HG03064 (cell line): Measurements from ENCODE around the gene SMYD3.
"Not testable (repeated sequence)": the region's sequence is repeated elsewhere in the genome, so short reads cannot be mapped to it uniquely, and the experiment has no call there.

Source experiments
- ATAC-seq: cut with Tn5 transposase; IDR thresholded peaks from one replicate; pipeline ENCODE4 v1.9.1; 2021; ENCODE audit warnings: low read depth; ENCODE audit not compliant: unreplicated experiment

The SMYD3 gene

GRCh38 chr1:245803666-245804037 is 703.4 kb downstream of the SMYD3 start:
- ATAC-seq, result no peak

GRCh38 chr1:245802941-245803665 is 704.0 kb downstream of the SMYD3 start:
- no peak for ATAC-seq

- ATAC-seq, result no peak
Observed at GRCh38 chr1:245800901-245801605, 706.0 kb downstream of the SMYD3 start.

GRCh38 chr1:245798349-245798711 is 708.7 kb downstream of the SMYD3 start:
- no peak for ATAC-seq

- ATAC-seq, result no peak
Observed at GRCh38 chr1:245797592-245798348, 709.3 kb downstream of the SMYD3 start.

- no peak for ATAC-seq
Observed at GRCh38 chr1:245791410-245792312, 715.4 kb downstream of the SMYD3 start.

- no peak for ATAC-seq
Observed at GRCh38 chr1:245790441-245790840, 716.6 kb downstream of the SMYD3 start.

GRCh38 chr1:245788886-245789285 is 718.2 kb downstream of the SMYD3 start:
- no peak for ATAC-seq

- no peak for ATAC-seq
Observed at GRCh38 chr1:245788269-245788668, 718.8 kb downstream of the SMYD3 start.

- no peak for ATAC-seq
Observed at GRCh38 chr1:245786948-245787347, 720.1 kb downstream of the SMYD3 start.

GRCh38 chr1:245779797-245780755 is 727.0 kb downstream of the SMYD3 start:
- ATAC-seq, result no peak

GRCh38 chr1:245777752-245778151 is 729.3 kb downstream of the SMYD3 start:
- ATAC-seq, result no peak

GRCh38 chr1:245776694-245777332 is 730.3 kb downstream of the SMYD3 start:
- ATAC-seq, result no peak

- no peak for ATAC-seq
Observed at GRCh38 chr1:245776139-245776538, 730.9 kb downstream of the SMYD3 start.

GRCh38 chr1:245774931-245775330 is 732.1 kb downstream of the SMYD3 start:
- ATAC-seq, result not testable (repeated sequence)

- ATAC-seq, result no peak
Observed at GRCh38 chr1:245774196-245774595, 732.9 kb downstream of the SMYD3 start.

GRCh38 chr1:245773344-245773743 is 733.7 kb downstream of the SMYD3 start:
- no peak for ATAC-seq

- ATAC-seq, result no peak
Observed at GRCh38 chr1:245772739-245773138, 734.3 kb downstream of the SMYD3 start.

- ATAC-seq, result no peak
Observed at GRCh38 chr1:245772325-245772724, 734.8 kb downstream of the SMYD3 start.
